ENCODE measurements around the gene EIF4G3. TPM values are rescaled to one million over a fixed set of nuclear protein-coding genes. Genes with fewer than 3 reads are reported as not detected.

The EIF4G3 gene
- 84.7 and 86.8 TPM in 2 replicates for total RNA-seq (2021)
- percentile 91 among the genes with signal in this experiment for Bru-seq, nascent RNA
- BruChase-seq, experiment 1, labeled RNA remaining after a 2-hour chase: percentile 84 among the genes with signal in this experiment
- percentile 91 among the genes with signal in this experiment for BruChase-seq, experiment 2, labeled RNA remaining after a 6-hour chase
- long read RNA-seq, full-length matches to known transcripts: 3 of 71 reads
- long read RNA-seq, partial matches to known transcripts: 40 of 71 reads
- long read RNA-seq, other reads (novel, unspliced or antisense): 28 of 71 reads

GRCh38 chr1:21176586-21177555 lies at the start of gene EIF4G3:
Gene EIF4G3 (minus strand): TSS chr1:21176897. CDS start chr1:21002742, 174,155 bp downstream.
- H3K36me3 ChIP-seq (ENCODE audit: insufficient read depth, low read length, poor library complexity, severe bottlenecking): no peaks in the 10 kb centered on the region
- ChIA-PET POLR2A (ENCODE audit: low non-redundant PET) (no interaction called here), CTCF (interaction anchor here (0.7 kb wide), 1 partner anchor 322 kb away, joined by 5 read pairs; no protein-coding TSS in a partner anchor)
- H3K27ac ChIP-seq (ENCODE audit: low read depth, low read length, poor library complexity, severe bottlenecking): peak within 1 kb of the TSS; percentile 78
- peak; percentile 99 for DNase-seq (ENCODE audit: low spot score)
- no peaks in the 10 kb centered on the region for H3K27me3 ChIP-seq (replicated peaks; ENCODE audit: insufficient read depth, low read depth, low read length, poor library complexity)
- peaks cover 12% of the 10 kb centered on the region for H3K4me1 ChIP-seq (ENCODE audit: insufficient read depth, low read length, poor library complexity, severe bottlenecking)
- no peaks in the 10 kb centered on the region for H3K9me3 ChIP-seq (ENCODE audit: low read depth, low read length, poor library complexity, severe bottlenecking)
- intact Hi-C loops (cut with micrococcal nuclease; ENCODE audit: unreplicated experiment): no loop called here
- BruUV-seq (replicated peaks): TSS peak; percentile 85
- TF ChIP-seq CTCF (conservative IDR thresholded peaks at IDR 0.05; ENCODE audit: low read depth, low read length) (no peak), EZH2 (IDR thresholded peaks at IDR 0.05; ENCODE audit: borderline replicate concordance, low read depth, low read length, poor library complexity, severe bottlenecking) (no peak)
- H3K4me3 ChIP-seq (ENCODE audit: low read depth, low read length, poor library complexity, severe bottlenecking): peak within 1 kb of the TSS; percentile 83

GRCh38 chr1:21225065-21225464 lies 48.4 kb upstream of the EIF4G3 start:
- H3K27me3 ChIP-seq (replicated peaks; ENCODE audit: insufficient read depth, low read depth, low read length, poor library complexity): no peaks in the 10 kb centered on the region
- no peaks in the 10 kb centered on the region for H3K4me1 ChIP-seq (ENCODE audit: insufficient read depth, low read length, poor library complexity, severe bottlenecking)
- no peaks in the 10 kb centered on the region for H3K9me3 ChIP-seq (ENCODE audit: low read depth, low read length, poor library complexity, severe bottlenecking)
- no peak overlapping the region for H3K27ac ChIP-seq (ENCODE audit: low read depth, low read length, poor library complexity, severe bottlenecking)
- no TSS peak for BruUV-seq (replicated peaks)
- ChIA-PET CTCF (interaction anchor here (0.6 kb wide), 1 partner anchor 12 kb away, joined by 5 read pairs; no protein-coding TSS in a partner anchor), POLR2A (ENCODE audit: low non-redundant PET) (no interaction called here)
- H3K36me3 ChIP-seq (ENCODE audit: insufficient read depth, low read length, poor library complexity, severe bottlenecking): no peaks in the 10 kb centered on the region
- no peak overlapping the region for H3K4me3 ChIP-seq (ENCODE audit: low read depth, low read length, poor library complexity, severe bottlenecking)
- TF ChIP-seq CTCF (conservative IDR thresholded peaks at IDR 0.05; ENCODE audit: low read depth, low read length) (no peak), EZH2 (IDR thresholded peaks at IDR 0.05; ENCODE audit: borderline replicate concordance, low read depth, low read length, poor library complexity, severe bottlenecking) (no peak)
- intact Hi-C loops (cut with micrococcal nuclease; ENCODE audit: unreplicated experiment): no loop called here
- DNase-seq (ENCODE audit: low spot score): no peak

- no peaks in the 10 kb centered on the region for H3K4me1 ChIP-seq (ENCODE audit: insufficient read depth, low read length, poor library complexity, severe bottlenecking)
- no peak overlapping the region for H3K4me3 ChIP-seq (ENCODE audit: low read depth, low read length, poor library complexity, severe bottlenecking)
- POLR2A ChIA-PET (ENCODE audit: low non-redundant PET): no interaction called here
- H3K9me3 ChIP-seq (ENCODE audit: low read depth, low read length, poor library complexity, severe bottlenecking): no peaks in the 10 kb centered on the region
- no TSS peak for BruUV-seq (replicated peaks)
- no peaks in the 10 kb centered on the region for H3K27me3 ChIP-seq (replicated peaks; ENCODE audit: insufficient read depth, low read depth, low read length, poor library complexity)
- DNase-seq (ENCODE audit: low spot score): peak; percentile 73
- no peak for TF ChIP-seq CTCF (conservative IDR thresholded peaks at IDR 0.05; ENCODE audit: low read depth, low read length)
- no peak for TF ChIP-seq EZH2 (IDR thresholded peaks at IDR 0.05; ENCODE audit: borderline replicate concordance, low read depth, low read length, poor library complexity, severe bottlenecking)
- no peak overlapping the region for H3K27ac ChIP-seq (ENCODE audit: low read depth, low read length, poor library complexity, severe bottlenecking)
- CTCF ChIA-PET: interaction anchor here (0.5 kb wide), 1 partner anchor 21 kb away, joined by 3 read pairs; no protein-coding TSS in a partner anchor
- H3K36me3 ChIP-seq (ENCODE audit: insufficient read depth, low read length, poor library complexity, severe bottlenecking): no peaks in the 10 kb centered on the region
- intact Hi-C loops (cut with micrococcal nuclease; ENCODE audit: unreplicated experiment): no loop called here
Observed at GRCh38 chr1:21220815-21221214, 44.1 kb upstream of the EIF4G3 start.

Data from A673 (cell line).